ENCODE results near the gene ZBTB17. TPM values are rescaled to one million over a fixed set of nuclear protein-coding genes. Genes with fewer than 3 reads are reported as not detected.

Gene ZBTB17
- total and polyA plus RNA-seq, 9 donors: 3.7 to 45.7 (median 29.8) TPM

GRCh38 chr1:16017461-16018303, 41.8 kb upstream of the ZBTB17 start, which contains the start of gene HSPB7:
HSPB7 (minus strand) TSS chr1:16018043; CDS start chr1:16017963, 80 bp downstream.
- Histone ChIP-seq H3K4me1 (ENCODE audit: insufficient read depth) (peaks cover 28% of the 10 kb centered on the region), H3K27me3 (no peaks in the 10 kb centered on the region), H3K4me3 (peak within 1 kb of the TSS; percentile 37), H3K36me3 (no peaks in the 10 kb centered on the region), H3K27ac (peak within 1 kb of the TSS; percentile 94 to 98), H3K9me3 (no peaks in the 10 kb centered on the region)
- DNase-seq: peak; percentile 89 to 97 (median 94)
- 6 to 13% (median 10%) methylated on average over 36 to 37 of the region's 37 CpGs for WGBS, 3 donors
- TF ChIP-seq EP300 (IDR thresholded peaks at IDR 0.05) (no peak), POLR2A (IDR thresholded peaks at IDR 0.05) (peak; percentile 24)
- TF ChIP-seq, protein P1, sequence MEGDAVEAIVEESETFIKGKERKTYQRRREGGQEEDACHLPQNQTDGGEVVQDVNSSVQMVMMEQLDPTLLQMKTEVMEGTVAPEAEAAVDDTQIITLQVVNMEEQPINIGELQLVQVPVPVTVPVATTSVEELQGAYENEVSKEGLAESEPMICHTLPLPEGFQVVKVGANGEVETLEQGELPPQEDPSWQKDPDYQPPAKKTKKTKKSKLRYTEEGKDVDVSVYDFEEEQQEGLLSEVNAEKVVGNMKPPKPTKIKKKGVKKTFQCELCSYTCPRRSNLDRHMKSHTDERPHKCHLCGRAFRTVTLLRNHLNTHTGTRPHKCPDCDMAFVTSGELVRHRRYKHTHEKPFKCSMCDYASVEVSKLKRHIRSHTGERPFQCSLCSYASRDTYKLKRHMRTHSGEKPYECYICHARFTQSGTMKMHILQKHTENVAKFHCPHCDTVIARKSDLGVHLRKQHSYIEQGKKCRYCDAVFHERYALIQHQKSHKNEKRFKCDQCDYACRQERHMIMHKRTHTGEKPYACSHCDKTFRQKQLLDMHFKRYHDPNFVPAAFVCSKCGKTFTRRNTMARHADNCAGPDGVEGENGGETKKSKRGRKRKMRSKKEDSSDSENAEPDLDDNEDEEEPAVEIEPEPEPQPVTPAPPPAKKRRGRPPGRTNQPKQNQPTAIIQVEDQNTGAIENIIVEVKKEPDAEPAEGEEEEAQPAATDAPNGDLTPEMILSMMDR (IDR thresholded peaks at IDR 0.05): peak in 1 of 3 donors; percentile 29
- intact Hi-C loops (cut with DNase I): no loop called here

GRCh38 chr1:16017076-16017460, 41.2 kb upstream of the ZBTB17 start:
- intact Hi-C loops (cut with DNase I): no loop called here
- WGBS, 3 donors: 76 to 90% (median 83%) methylated on average over 9 to 10 of the region's 10 CpGs
- TF ChIP-seq, protein P1 (IDR thresholded peaks at IDR 0.05): no peak
- Histone ChIP-seq H3K27me3 (no peaks in the 10 kb centered on the region), H3K4me1 (ENCODE audit: insufficient read depth) (peaks cover 31% of the 10 kb centered on the region), H3K36me3 (no peaks in the 10 kb centered on the region), H3K4me3 (peak overlapping the region; percentile 37), H3K9me3 (no peaks in the 10 kb centered on the region), H3K27ac (peak overlapping the region; percentile 94 to 98)
- DNase-seq: peak in 4 of 5 donors; percentile 28 to 50 (median 48)

DNA sequence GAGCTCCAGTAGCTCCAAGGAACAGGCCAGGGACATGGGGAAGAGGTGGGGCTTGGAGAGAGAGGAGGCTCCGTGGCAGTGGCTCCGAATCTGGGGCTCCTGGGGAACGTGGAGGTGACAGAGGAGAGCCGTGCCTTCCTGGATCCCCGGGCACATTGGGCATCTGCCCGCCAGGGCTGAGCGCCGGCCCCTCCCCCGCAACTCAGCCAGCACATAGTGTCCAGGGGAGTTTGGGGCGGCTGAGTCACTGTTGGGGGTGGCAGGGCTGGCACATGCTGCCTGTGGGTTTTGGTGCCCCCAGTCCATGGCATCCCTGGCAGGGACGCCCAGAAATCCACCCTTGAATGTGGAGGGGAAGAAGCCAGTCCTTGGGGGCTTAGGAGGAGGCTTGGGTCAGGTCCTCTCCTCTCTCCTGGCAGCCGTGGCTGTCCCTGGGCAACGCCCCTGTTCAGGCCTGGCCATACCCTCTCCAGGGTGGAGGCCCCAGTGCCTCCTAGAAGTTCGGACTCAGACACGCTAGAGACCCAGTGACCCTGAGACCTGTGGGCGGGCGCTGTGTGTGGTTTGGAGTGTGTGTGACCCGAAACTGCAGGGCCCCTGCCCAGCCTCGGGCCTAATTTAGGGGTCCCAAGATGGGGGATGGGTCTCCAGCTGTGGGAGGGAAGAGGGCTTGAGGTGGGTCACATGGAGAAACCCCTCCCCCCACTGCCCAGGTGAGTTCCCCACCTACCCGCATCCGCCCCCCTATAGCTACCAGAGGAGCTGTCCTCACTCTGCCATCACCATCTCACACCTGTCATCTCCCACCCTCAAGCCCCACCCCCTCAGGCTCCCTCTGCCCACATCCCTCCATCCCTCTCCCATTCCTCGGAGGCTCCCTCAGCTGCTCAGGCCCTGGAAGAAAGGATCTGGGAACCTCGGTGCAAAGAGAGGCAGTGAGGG, 40.3 kb upstream of the ZBTB17 start:
- Histone ChIP-seq H3K4me1 (ENCODE audit: insufficient read depth) (peaks cover 29% of the 10 kb centered on the region), H3K27me3 (no peaks in the 10 kb centered on the region), H3K27ac (peak overlapping the region; percentile 94 to 98), H3K9me3 (no peaks in the 10 kb centered on the region), H3K4me3 (peak overlapping the region; percentile 37), H3K36me3 (no peaks in the 10 kb centered on the region)
- TF ChIP-seq, protein P1 (IDR thresholded peaks at IDR 0.05): no peak
- no peak for TF ChIP-seq POLR2A (IDR thresholded peaks at IDR 0.05)
- TF ChIP-seq EP300 (IDR thresholded peaks at IDR 0.05): no peak
- 71 to 79% (median 76%) methylated on average over 23 of the region's 23 CpGs for WGBS, 3 donors
- DNase-seq: peak in 4 of 5 donors; percentile 37 to 57 (median 56)
- intact Hi-C loops (cut with DNase I): no loop called here

GRCh38 chr1:16015491-16015890, 39.6 kb upstream of the ZBTB17 start:
- Histone ChIP-seq H3K4me1 (ENCODE audit: insufficient read depth) (peaks cover 29% of the 10 kb centered on the region), H3K27me3 (no peaks in the 10 kb centered on the region), H3K4me3 (no peak overlapping the region), H3K9me3 (no peaks in the 10 kb centered on the region), H3K36me3 (no peaks in the 10 kb centered on the region), H3K27ac (peak overlapping the region; percentile 94 to 98)
- peak in 3 of 5 donors; percentile 47 to 57 (median 47) for DNase-seq
- 93 to 95% (median 94%) methylated on average over 25 of the region's 25 CpGs for WGBS, 3 donors
- TF ChIP-seq, protein P1 (IDR thresholded peaks at IDR 0.05): no peak
- TF ChIP-seq EP300 (IDR thresholded peaks at IDR 0.05) (no peak), POLR2A (IDR thresholded peaks at IDR 0.05) (no peak)
- intact Hi-C loops (cut with DNase I): no loop called here
